Ovary (tissue), 3 donors: ENCODE measurements around the gene OSER1.

Source experiments
- POLR2A ChIP-seq: fragments of 450-650 bp; IDR thresholded peaks from one replicate; pipeline ENCODE4 v1.6.1; 2017; ENCODE audit warnings: antibody characterized with exemption, mild to moderate bottlenecking, moderate library complexity
- TF ChIP-seq, protein P1 (sequence below), 3 donors: fragments of 450-650 bp in 2 of 3; fragments of 200-600 bp in 1 of 3; IDR thresholded peaks; one replicate each; pipeline versions ENCODE4 v1.5.1 to v1.8.0; 2016 to 2022; ENCODE audit warnings: antibody characterized with exemption in 3 of 3, mild to moderate bottlenecking in 1 of 3
- donor health status: DM: no; HTN: no; CAD: no.

DNA sequence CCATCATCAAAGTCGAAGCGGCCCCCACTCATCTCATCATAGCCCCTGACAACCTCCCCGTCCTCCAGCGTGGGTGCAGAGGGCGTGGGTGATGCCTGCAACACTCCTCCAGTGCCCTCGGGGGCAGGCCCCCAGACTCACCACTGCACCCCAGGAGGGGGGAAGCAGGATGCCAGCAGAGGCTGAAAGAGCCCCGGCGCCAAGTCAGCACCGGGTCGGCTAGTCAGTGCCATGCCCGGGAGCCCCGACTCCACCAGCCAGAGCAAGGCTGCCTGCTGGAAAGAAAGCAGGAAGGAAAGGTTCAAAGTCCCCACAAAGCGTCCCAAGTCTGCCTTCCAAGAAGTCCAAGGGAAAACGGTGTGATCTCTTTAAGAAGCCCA, 23.9 kb downstream of the OSER1 start:
- TF ChIP-seq POLR2A: no peak
- TF ChIP-seq, protein P1, sequence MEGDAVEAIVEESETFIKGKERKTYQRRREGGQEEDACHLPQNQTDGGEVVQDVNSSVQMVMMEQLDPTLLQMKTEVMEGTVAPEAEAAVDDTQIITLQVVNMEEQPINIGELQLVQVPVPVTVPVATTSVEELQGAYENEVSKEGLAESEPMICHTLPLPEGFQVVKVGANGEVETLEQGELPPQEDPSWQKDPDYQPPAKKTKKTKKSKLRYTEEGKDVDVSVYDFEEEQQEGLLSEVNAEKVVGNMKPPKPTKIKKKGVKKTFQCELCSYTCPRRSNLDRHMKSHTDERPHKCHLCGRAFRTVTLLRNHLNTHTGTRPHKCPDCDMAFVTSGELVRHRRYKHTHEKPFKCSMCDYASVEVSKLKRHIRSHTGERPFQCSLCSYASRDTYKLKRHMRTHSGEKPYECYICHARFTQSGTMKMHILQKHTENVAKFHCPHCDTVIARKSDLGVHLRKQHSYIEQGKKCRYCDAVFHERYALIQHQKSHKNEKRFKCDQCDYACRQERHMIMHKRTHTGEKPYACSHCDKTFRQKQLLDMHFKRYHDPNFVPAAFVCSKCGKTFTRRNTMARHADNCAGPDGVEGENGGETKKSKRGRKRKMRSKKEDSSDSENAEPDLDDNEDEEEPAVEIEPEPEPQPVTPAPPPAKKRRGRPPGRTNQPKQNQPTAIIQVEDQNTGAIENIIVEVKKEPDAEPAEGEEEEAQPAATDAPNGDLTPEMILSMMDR (IDR thresholded peaks at IDR 0.05): no peak
